HG02840 (cell line): ENCODE data around the gene NXN.
"Not testable (repeated sequence)": the region's sequence is repeated elsewhere in the genome, so short reads cannot be mapped to it uniquely, and the experiment has no call there.

Experiments
- ATAC-seq: cut with Tn5 transposase; IDR thresholded peaks from one replicate; pipeline ENCODE4 v1.9.1; 2021; ENCODE audit warnings: mild to moderate bottlenecking, moderate library complexity, moderate number of reproducible peaks; ENCODE audit not compliant: unreplicated experiment, low FRiP score

NXN gene

GRCh38 chr17:924711-925475 lies 54.7 kb downstream of the NXN start:
- no peak for ATAC-seq

- not testable (repeated sequence) for ATAC-seq
Observed at GRCh38 chr17:924306-924705, 55.3 kb downstream of the NXN start.

- ATAC-seq, result no peak
Observed at GRCh38 chr17:923633-924032, 55.9 kb downstream of the NXN start.

- ATAC-seq, result no peak
Observed at GRCh38 chr17:921161-921560, 58.4 kb downstream of the NXN start.

- no peak for ATAC-seq
Observed at GRCh38 chr17:920190-920589, 59.4 kb downstream of the NXN start.

- ATAC-seq, result no peak
Observed at GRCh38 chr17:917941-918740, 61.4 kb downstream of the NXN start.

GRCh38 chr17:917391-917811 lies 62.2 kb downstream of the NXN start:
- no peak for ATAC-seq

- no peak for ATAC-seq
Observed at GRCh38 chr17:916315-916714, 63.3 kb downstream of the NXN start.

- no peak for ATAC-seq
Observed at GRCh38 chr17:915538-916201, 63.9 kb downstream of the NXN start.

- no peak for ATAC-seq
Observed at GRCh38 chr17:914561-914960, 65.0 kb downstream of the NXN start.

GRCh38 chr17:913207-913606 lies 66.4 kb downstream of the NXN start:
- no peak for ATAC-seq

GRCh38 chr17:909642-910323 lies 69.8 kb downstream of the NXN start:
- ATAC-seq, result no peak

GRCh38 chr17:907725-908124 lies 71.9 kb downstream of the NXN start:
- no peak for ATAC-seq

GRCh38 chr17:905708-906107 lies 73.9 kb downstream of the NXN start:
- ATAC-seq, result not testable (repeated sequence)

- no peak for ATAC-seq
Observed at GRCh38 chr17:903691-904481, 75.7 kb downstream of the NXN start.

- ATAC-seq, result no peak
Observed at GRCh38 chr17:902463-902862, 77.1 kb downstream of the NXN start.

- ATAC-seq, result no peak
Observed at GRCh38 chr17:901964-902363, 77.6 kb downstream of the NXN start.

GRCh38 chr17:901191-901950 lies 78.2 kb downstream of the NXN start:
- no peak for ATAC-seq

GRCh38 chr17:900336-900934 lies 79.1 kb downstream of the NXN start:
- no peak for ATAC-seq
